HEK293T (cell line): Measurements from ENCODE around the gene SNX33.
"Not testable (repeated sequence)": the region's sequence is repeated elsewhere in the genome, so short reads cannot be mapped to it uniquely, and the experiment has no call there.

Experiments used
- ARNT ChIP-seq: fragments of 450-650 bp; IDR thresholded peaks from 2 replicates; pipeline ENCODE4 v1.6.1; 2017; ENCODE audit warnings: mild to moderate bottlenecking
- BHLHE40 ChIP-seq: fragments of 450-650 bp; IDR thresholded peaks from 2 replicates; pipeline ENCODE4 v1.6.1; 2016; ENCODE audit warnings: mild to moderate bottlenecking, moderate library complexity, borderline replicate concordance
- CTBP1 ChIP-seq: fragments of 450-650 bp; IDR thresholded peaks from 2 replicates; pipeline ENCODE4 v1.6.1; 2016; ENCODE audit warnings: borderline replicate concordance
- ELF4 ChIP-seq: fragments of 450-650 bp; IDR thresholded peaks from 2 replicates; pipeline ENCODE4 v1.6.1; 2017; ENCODE audit warnings: antibody characterized with exemption
- FOXA1 ChIP-seq: fragments of 450-650 bp; IDR thresholded peaks from 2 replicates; pipeline ENCODE4 v1.6.1; 2016; ENCODE audit warnings: mild to moderate bottlenecking
- FOXK2 ChIP-seq: fragments of 450-650 bp; IDR thresholded peaks from 2 replicates; pipeline ENCODE4 v1.6.1; 2016; ENCODE audit warnings: mild to moderate bottlenecking
- L3MBTL2 ChIP-seq: fragments of 450-650 bp; conservative IDR thresholded peaks from 2 replicates; pipeline ENCODE4 v1.6.1; 2016; ENCODE audit warnings: mild to moderate bottlenecking
- LEF1 ChIP-seq: fragments of 450-650 bp; IDR thresholded peaks from 2 replicates; pipeline ENCODE4 v1.6.1; 2017; ENCODE audit warnings: mild to moderate bottlenecking, borderline replicate concordance
- NFRKB ChIP-seq: fragments of 450-650 bp; IDR thresholded peaks from 2 replicates; pipeline ENCODE4 v1.6.1; 2016; ENCODE audit warnings: mild to moderate bottlenecking, moderate library complexity
- SP1 ChIP-seq: fragments of 450-650 bp; IDR thresholded peaks from 2 replicates; pipeline ENCODE4 v1.6.1; 2017
- SUZ12 ChIP-seq: fragments of 450-650 bp; IDR thresholded peaks from 2 replicates; pipeline ENCODE4 v1.6.1; 2016; ENCODE audit warnings: mild to moderate bottlenecking

DNA sequence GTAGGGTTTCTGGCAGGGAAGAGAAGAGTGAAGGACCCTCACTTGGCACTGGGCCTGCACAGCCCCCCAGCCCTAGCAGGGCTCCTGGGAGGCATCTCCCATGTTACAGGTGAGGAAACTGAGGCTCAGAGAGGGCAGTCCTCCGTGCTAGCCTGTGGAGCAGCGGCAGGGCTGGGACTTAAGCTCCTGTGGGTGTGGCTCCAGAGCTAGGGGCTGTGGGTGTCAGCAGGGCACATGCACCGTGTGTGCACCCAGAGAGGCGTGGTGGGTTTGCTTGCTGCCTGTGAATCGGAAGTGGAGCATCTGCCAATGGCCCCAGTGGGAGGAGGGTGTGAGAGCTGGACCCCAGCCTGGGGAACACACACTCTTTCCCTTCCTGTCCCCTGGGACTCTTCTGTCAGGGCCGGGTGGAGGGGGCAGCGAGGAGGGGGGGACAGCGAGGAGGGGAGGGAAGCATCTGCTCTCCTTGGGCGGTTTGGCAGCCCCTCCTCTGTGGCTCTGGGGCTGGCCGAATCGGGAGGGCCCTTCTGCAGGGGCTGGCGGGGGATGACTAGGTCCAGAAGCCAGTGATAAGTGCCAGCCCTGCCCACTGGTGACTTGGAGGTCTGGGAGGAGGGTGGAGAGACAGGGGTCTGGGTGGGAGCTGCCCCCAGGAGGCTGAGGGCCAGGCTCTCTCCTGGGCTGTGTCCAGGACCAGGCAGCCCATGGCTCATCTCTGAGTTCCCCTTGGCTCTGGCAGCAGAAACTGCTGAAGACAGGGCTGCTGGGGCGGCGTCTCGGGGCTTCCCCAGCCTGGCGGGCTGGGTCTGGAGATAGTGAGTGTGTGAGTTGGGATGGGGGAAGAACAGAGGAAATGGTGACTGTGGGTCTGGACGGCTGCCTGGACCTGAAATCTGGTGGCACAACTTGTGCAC is 52.5 kb downstream of the SNX33 start:
- not testable (repeated sequence) for TF ChIP-seq SP1, FOXK2, CTBP1, ELF4, BHLHE40, FOXA1, L3MBTL2, NFRKB, LEF1, SUZ12, ARNT
